ENCODE results near the gene ZBTB16.

ZBTB16 gene

DNA sequence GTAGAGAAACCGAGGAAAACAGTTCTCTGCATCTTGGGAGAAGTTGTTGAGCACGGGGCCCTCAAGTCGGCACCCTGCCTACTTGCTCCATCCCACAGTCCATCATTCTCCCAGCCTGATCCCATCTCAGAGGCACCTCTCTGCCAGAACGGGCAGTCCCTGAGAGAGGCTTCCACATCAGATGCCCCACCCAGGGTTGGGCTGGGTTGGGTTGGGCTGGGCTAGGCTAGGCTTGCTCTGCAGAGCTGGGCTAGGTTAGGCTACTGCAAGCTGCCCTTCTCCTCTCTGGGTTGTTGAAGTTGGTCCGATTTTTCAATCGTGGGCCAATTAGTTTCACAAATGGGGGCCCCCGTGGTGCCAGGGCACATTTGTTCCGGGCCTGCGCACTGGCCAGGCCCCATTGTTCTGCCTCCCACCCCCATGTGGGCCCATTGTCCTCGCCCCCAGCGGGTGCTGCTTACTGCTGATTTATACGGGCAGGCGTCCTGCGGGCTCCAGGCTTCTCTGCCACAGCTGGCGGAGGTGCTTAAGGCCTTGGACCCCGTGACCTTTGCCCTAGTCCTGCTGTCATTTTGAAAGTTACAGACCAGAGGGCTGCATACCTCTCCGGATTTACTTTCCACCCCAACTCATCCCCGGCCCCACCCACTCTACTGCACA lies 173.0 kb downstream of the ZBTB16 start:
- DNase-seq (ENCODE audit: extremely low spot score) = peak; percentile 17
- CTCF ChIA-PET = interaction anchor here (1.8 kb wide), 1 partner anchor 29 kb away, joined by 6 read pairs; no protein-coding TSS in a partner anchor
- POLR2A ChIA-PET = no interaction called here
- no peak for TF ChIP-seq SP1 (IDR thresholded peaks at IDR 0.05)
- TF ChIP-seq, protein P1, sequence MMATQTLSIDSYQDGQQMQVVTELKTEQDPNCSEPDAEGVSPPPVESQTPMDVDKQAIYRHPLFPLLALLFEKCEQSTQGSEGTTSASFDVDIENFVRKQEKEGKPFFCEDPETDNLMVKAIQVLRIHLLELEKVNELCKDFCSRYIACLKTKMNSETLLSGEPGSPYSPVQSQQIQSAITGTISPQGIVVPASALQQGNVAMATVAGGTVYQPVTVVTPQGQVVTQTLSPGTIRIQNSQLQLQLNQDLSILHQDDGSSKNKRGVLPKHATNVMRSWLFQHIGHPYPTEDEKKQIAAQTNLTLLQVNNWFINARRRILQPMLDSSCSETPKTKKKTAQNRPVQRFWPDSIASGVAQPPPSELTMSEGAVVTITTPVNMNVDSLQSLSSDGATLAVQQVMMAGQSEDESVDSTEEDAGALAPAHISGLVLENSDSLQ (IDR thresholded peaks at IDR 0.05) = no peak
- no peak for TF ChIP-seq TARDBP (IDR thresholded peaks at IDR 0.05)
- TF ChIP-seq BHLHE40 (IDR thresholded peaks at IDR 0.05; ENCODE audit: borderline replicate concordance) = no peak
- TF ChIP-seq LEF1 (IDR thresholded peaks at IDR 0.05; ENCODE audit: borderline replicate concordance) = no peak

DNA sequence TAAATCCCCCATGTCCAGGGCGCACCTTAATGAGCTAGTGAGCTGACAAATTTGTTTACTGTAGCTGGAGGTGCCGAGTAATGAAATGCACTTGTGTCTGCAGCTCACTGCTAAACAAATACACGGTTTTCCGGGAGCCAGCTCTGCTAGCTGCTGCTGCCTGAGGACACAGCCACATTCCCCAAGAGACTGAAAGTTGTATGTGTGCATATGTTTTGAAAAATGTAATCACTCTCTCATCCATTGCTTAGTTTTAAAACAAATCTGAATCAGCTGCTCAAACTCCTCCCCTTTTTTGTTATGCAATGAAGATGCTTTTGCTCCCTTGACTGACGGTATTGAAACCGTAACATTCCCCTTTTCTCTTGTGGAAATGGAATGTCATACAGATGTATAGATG lies 174.2 kb downstream of the ZBTB16 start:
- no peak for DNase-seq (ENCODE audit: extremely low spot score)
- POLR2A ChIA-PET = no interaction called here
- CTCF ChIA-PET = interaction anchor here (0.7 to 1.8 kb wide), 3 partner anchors 17 to 55 kb away, joined by 3 to 6 read pairs (median 3); no protein-coding TSS in a partner anchor
- TF ChIP-seq FOXA1 (IDR thresholded peaks at IDR 0.05) (no peak), SP1 (IDR thresholded peaks at IDR 0.05) (no peak), SUZ12 (IDR thresholded peaks at IDR 0.05) (no peak), BHLHE40 (IDR thresholded peaks at IDR 0.05; ENCODE audit: borderline replicate concordance) (no peak), HDGF (IDR thresholded peaks at IDR 0.05; ENCODE audit: borderline replicate concordance) (no peak), ARNT (IDR thresholded peaks at IDR 0.05) (no peak), FOXK2 (IDR thresholded peaks at IDR 0.05) (no peak), L3MBTL2 (conservative IDR thresholded peaks at IDR 0.05) (no peak), CTBP1 (IDR thresholded peaks at IDR 0.05; ENCODE audit: borderline replicate concordance) (no peak), ELF4 (IDR thresholded peaks at IDR 0.05) (no peak), ZNF384 (IDR thresholded peaks at IDR 0.05) (no peak), NFRKB (IDR thresholded peaks at IDR 0.05) (no peak), TARDBP (IDR thresholded peaks at IDR 0.05) (no peak), LEF1 (IDR thresholded peaks at IDR 0.05; ENCODE audit: borderline replicate concordance) (no peak), FOXM1 (IDR thresholded peaks at IDR 0.05; ENCODE audit: borderline replicate concordance) (no peak)
- TF ChIP-seq, protein P1 (IDR thresholded peaks at IDR 0.05) = no peak

DNA sequence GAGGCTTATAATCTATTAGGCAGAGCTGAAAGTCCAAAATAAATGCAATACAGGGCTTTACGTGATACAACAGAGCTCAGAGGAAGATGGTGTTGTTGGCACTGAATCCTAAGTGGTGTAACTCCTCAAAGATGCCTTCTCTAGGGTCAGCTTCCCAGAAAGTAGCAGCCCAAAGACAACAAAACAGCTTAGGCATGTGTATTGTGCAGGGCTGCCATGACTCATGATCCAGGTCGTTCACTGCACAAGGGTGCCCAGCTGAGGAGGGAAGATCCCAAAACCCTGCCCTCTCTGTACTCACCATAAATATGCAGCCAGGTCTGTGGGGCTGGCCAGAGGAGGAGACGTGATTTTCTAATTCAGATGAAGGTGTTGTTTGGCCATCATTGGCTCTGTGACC lies 177.3 kb downstream of the ZBTB16 start:
- POLR2A ChIA-PET = no interaction called here
- TF ChIP-seq FOXK2 (IDR thresholded peaks at IDR 0.05) (no peak), FOXM1 (IDR thresholded peaks at IDR 0.05; ENCODE audit: borderline replicate concordance) (no peak)
- CTCF ChIA-PET = no interaction called here
- no peak for DNase-seq (ENCODE audit: extremely low spot score)

DNA sequence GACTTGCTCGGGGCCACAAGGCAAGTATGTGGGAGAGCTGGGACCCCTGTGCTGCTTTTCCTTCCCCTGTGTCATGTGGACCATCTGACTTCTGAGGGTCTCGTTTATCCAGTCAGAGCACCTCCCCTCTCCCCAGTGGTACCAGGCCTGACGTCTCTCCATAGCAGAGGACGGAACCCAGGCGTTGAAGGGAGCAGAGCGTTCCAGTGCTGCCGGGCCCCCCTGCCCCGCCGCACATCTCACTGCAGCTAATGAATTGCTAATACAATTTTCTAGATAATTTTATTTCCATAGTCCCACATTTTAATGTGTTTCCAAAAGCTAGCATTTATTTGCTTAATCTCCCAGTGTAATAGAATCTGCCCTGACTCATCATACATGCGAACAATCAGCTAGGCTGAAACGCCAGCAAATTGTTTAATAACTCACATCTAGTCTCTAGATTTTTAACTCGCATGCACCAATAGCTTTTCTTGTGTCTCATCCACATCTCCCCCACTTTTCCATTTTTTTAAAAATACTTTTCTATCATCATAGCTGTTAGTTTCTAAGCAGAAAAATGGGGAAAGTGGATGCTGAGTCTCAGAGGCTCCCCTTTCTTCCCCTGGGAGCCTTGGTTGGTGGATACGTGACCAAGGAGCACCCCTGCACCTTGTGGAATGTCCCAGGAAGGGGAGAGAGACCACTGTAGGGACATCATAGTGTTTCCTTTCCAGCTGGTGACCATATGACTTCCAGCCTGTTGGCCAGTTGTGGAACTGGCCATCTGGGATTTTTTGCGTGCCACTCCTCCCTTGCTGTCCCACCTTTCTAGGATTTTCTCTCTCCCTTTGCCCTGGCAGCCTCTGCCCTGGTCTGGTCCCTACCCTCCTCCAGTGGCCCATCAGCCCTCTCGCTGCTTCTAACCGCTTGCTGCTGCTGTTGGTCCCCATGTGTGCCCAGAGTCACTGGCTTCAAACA lies 178.1 kb downstream of the ZBTB16 start:
- ChIA-PET POLR2A (no interaction called here), CTCF (no interaction called here)
- DNase-seq (ENCODE audit: extremely low spot score) = no peak
- TF ChIP-seq FOXK2 (IDR thresholded peaks at IDR 0.05) (no peak), ARNT (IDR thresholded peaks at IDR 0.05) (no peak), TARDBP (IDR thresholded peaks at IDR 0.05) (no peak), CTBP1 (IDR thresholded peaks at IDR 0.05; ENCODE audit: borderline replicate concordance) (no peak), ELF4 (IDR thresholded peaks at IDR 0.05) (no peak), L3MBTL2 (conservative IDR thresholded peaks at IDR 0.05) (no peak), ZNF384 (IDR thresholded peaks at IDR 0.05) (no peak), FOXM1 (IDR thresholded peaks at IDR 0.05; ENCODE audit: borderline replicate concordance) (no peak), SP1 (IDR thresholded peaks at IDR 0.05) (no peak), NFRKB (IDR thresholded peaks at IDR 0.05) (no peak), SUZ12 (IDR thresholded peaks at IDR 0.05) (no peak), BHLHE40 (IDR thresholded peaks at IDR 0.05; ENCODE audit: borderline replicate concordance) (no peak), LEF1 (IDR thresholded peaks at IDR 0.05; ENCODE audit: borderline replicate concordance) (no peak), HDGF (IDR thresholded peaks at IDR 0.05; ENCODE audit: borderline replicate concordance) (no peak), FOXA1 (IDR thresholded peaks at IDR 0.05) (no peak)
- TF ChIP-seq, protein P1 (IDR thresholded peaks at IDR 0.05) = no peak

DNA sequence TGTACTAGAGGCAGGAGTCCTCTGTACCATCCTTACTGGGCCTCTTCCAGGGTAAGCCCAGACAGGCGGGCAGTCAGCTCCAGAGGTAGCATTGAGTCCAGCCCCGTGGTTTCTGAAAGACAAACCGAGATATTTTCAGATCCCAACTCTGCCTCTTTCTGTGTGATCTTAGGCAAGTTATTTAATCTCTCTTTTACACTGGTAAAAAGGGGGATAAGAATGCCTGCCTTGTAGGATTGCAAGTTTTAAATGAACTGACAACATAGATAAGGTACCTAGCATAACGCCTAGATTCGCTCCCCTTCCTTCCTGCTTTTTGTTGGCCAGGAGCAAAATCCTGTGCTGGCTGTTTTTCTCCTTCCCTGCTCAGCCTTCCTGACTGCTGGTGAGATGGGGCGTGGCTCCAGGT lies 180.2 kb downstream of the ZBTB16 start:
- ChIA-PET POLR2A (no interaction called here), CTCF (no interaction called here)
- TF ChIP-seq ELF4 (IDR thresholded peaks at IDR 0.05) = no peak
- TF ChIP-seq NFRKB (IDR thresholded peaks at IDR 0.05) = no peak
- no peak for DNase-seq (ENCODE audit: extremely low spot score)

DNA sequence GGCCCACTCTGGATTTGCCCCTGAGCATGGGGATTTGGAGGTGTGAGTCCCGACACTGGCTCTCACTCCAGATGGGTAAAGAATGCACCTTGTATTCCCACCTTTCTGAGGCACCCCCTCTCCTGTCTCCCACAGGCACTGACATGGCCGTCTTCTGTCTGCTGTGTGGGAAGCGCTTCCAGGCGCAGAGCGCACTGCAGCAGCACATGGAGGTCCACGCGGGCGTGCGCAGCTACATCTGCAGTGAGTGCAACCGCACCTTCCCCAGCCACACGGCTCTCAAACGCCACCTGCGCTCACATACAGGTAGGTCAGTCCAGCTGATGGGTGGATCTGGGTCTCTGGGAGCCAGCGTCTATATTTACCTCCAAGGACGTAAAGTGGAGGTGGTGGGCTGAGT lies 182.5 kb downstream of the ZBTB16 start:
- TF ChIP-seq TARDBP (IDR thresholded peaks at IDR 0.05) (no peak), FOXM1 (IDR thresholded peaks at IDR 0.05; ENCODE audit: borderline replicate concordance) (no peak), FOXK2 (IDR thresholded peaks at IDR 0.05) (no peak), ARNT (IDR thresholded peaks at IDR 0.05) (no peak), ZNF384 (IDR thresholded peaks at IDR 0.05) (no peak)
- TF ChIP-seq, protein P1 (IDR thresholded peaks at IDR 0.05) = no peak
- ChIA-PET CTCF (interaction anchor here (0.6 kb wide), 1 partner anchor 1963 kb away, joined by 4 read pairs; no protein-coding TSS in a partner anchor), POLR2A (no interaction called here)
- no peak for DNase-seq (ENCODE audit: extremely low spot score)

Data from HEK293T (cell line).